ENCODE results near the gene CFAP251. TPM values are rescaled to one million over a fixed set of nuclear protein-coding genes. Genes with fewer than 3 reads are reported as not detected.

CFAP251 gene
- total and polyA plus RNA-seq, 2 of the 13 experiments (the other 11 are each of a cell fraction or from before 2014, with no cell fraction given), result 0.30 to 0.42 TPM

DNA sequence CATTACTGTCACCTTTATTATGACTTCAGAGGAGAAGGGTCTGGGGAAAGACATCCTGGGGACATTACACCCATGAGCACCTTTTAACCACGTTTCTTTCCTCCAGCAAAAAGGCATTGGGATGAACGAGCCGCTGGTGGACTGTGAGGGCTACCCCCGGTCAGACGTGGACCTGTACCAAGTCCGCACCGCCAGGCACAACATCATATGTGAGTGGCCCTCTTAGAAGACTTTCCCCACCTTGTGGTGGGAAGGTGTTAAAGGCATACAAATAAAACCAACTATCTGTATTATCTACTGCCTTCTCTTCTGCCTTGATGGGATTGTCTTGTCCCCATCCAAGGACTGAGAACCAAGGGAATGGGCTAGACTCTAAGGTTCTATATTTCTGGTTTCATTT, 23.8 kb upstream of the CFAP251 start (continued):
- TF ChIP-seq ETS1 (CRISPR knock-in tag; IDR thresholded peaks at IDR 0.05), result no peak

DNA sequence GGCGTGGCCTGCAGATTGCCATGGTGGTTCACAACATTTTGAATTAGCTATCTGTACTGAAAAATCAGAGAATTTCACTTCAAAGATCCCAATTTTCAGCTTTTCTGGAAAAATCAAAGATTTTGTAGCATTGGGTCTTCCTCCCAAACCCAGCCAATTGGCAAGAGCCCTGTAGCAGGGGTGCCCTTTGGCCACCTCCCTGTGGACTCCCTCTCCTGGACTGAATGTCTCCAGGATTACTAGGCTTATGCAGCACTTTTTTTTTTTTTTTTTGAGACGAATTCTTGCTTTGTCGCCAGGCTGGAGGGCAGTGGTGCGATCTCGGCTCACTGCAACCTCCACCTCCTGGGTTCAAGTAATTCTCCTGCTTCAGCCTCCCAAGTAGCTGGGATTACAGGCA, 20.1 kb upstream of the CFAP251 start:
- in situ Hi-C loops (cut with HindIII; ENCODE audit: extremely low pct_ligation_motif_present, low pct_unique_long_range_greater_than_20kb) (no loop called here), intact Hi-C loops (cut with micrococcal nuclease; ENCODE audit: unreplicated experiment) (no loop called here)
- Histone ChIP-seq H3K27me3 (ENCODE audit: control insufficient read depth in 1 of 2, insufficient read depth in 2 of 2, low read length in 2 of 2) (no peaks in the 10 kb centered on the region), H3K4me2 (ENCODE audit: low read depth, low read length) (no peak overlapping the region), H3K79me2 (ENCODE audit: insufficient read depth, low read length) (no peaks in the 10 kb centered on the region), H2AFZ (ENCODE audit: low read length) (no peak overlapping the region), H3K36me3 (replicated peaks in 1 of 2; ENCODE audit: control insufficient read depth in 1 of 2, insufficient read depth in 2 of 2, low read length in 2 of 2) (peaks cover 21 to 61% of the 10 kb centered on the region in 2 experiments), H3K9me3 (ENCODE audit: low read length) (no peaks in the 10 kb centered on the region), H4K20me1 (ENCODE audit: insufficient read depth, low read length) (no peaks in the 10 kb centered on the region), H3K9ac (ENCODE audit: insufficient read depth, low read depth, low read length) (no peak overlapping the region), H3K27ac (ENCODE audit: extremely low read length, insufficient read depth, low read length) (no peak overlapping the region), H3K4me3 (replicated peaks in 1 of 3; ENCODE audit: insufficient read depth in 1 of 3, low read depth in 2 of 3, low read length in 3 of 3) (no peak overlapping the region), H3K4me1 (ENCODE audit: insufficient read depth, low read length) (peaks cover 18% of the 10 kb centered on the region)
- WGBS (ENCODE audit: low lambda C conversion rate), result 85% methylated on average over 5 of the region's 5 CpGs
- ATAC-seq (no peak), FAIRE-seq (no peak), DNase-seq (ENCODE audit: low spot score) (no peak)
- no peak for TF ChIP-seq KAT8 (CRISPR knock-in tag; IDR thresholded peaks at IDR 0.05)
- TF ChIP-seq, protein P1, sequence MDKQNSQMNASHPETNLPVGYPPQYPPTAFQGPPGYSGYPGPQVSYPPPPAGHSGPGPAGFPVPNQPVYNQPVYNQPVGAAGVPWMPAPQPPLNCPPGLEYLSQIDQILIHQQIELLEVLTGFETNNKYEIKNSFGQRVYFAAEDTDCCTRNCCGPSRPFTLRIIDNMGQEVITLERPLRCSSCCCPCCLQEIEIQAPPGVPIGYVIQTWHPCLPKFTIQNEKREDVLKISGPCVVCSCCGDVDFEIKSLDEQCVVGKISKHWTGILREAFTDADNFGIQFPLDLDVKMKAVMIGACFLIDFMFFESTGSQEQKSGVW (CRISPR knock-in tag; IDR thresholded peaks at IDR 0.05; ENCODE audit: borderline replicate concordance), result no peak
- no peak for TF ChIP-seq ZBTB21 (CRISPR knock-in tag; IDR thresholded peaks at IDR 0.05)
- TF ChIP-seq GLMP (CRISPR knock-in tag; IDR thresholded peaks at IDR 0.05; ENCODE audit: borderline replicate concordance), result no peak
- TF ChIP-seq ZFP62 (CRISPR knock-in tag; IDR thresholded peaks at IDR 0.05), result no peak
- TF ChIP-seq ZNF350 (CRISPR knock-in tag; IDR thresholded peaks at IDR 0.05; ENCODE audit: borderline replicate concordance, low read depth), result no peak
- TF ChIP-seq, protein P2, sequence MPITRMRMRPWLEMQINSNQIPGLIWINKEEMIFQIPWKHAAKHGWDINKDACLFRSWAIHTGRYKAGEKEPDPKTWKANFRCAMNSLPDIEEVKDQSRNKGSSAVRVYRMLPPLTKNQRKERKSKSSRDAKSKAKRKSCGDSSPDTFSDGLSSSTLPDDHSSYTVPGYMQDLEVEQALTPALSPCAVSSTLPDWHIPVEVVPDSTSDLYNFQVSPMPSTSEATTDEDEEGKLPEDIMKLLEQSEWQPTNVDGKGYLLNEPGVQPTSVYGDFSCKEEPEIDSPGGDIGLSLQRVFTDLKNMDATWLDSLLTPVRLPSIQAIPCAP (CRISPR knock-in tag; IDR thresholded peaks at IDR 0.05; ENCODE audit: low read depth), result no peak
- TF ChIP-seq, protein P3, sequence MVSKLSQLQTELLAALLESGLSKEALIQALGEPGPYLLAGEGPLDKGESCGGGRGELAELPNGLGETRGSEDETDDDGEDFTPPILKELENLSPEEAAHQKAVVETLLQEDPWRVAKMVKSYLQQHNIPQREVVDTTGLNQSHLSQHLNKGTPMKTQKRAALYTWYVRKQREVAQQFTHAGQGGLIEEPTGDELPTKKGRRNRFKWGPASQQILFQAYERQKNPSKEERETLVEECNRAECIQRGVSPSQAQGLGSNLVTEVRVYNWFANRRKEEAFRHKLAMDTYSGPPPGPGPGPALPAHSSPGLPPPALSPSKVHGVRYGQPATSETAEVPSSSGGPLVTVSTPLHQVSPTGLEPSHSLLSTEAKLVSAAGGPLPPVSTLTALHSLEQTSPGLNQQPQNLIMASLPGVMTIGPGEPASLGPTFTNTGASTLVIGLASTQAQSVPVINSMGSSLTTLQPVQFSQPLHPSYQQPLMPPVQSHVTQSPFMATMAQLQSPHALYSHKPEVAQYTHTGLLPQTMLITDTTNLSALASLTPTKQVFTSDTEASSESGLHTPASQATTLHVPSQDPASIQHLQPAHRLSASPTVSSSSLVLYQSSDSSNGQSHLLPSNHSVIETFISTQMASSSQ (IDR thresholded peaks at IDR 0.05; ENCODE audit: low read depth), result no peak
- TF ChIP-seq, protein P3 (CRISPR knock-in tag; IDR thresholded peaks at IDR 0.05; ENCODE audit: borderline replicate concordance), result no peak
- TF ChIP-seq, protein P4, sequence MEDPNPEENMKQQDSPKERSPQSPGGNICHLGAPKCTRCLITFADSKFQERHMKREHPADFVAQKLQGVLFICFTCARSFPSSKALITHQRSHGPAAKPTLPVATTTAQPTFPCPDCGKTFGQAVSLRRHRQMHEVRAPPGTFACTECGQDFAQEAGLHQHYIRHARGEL (CRISPR knock-in tag; IDR thresholded peaks at IDR 0.05), result no peak
- no TSS peak for BruUV-seq (replicated peaks)
- ChIA-PET CTCF (ENCODE audit: low intra/inter-chr PET ratio, low total read pairs) (no interaction called here), POLR2A (no interaction called here)
